CD4-positive, alpha-beta T cell treated with Interleukin-10 for 1 hour (primary cell): ENCODE results near the gene UMAD1.
"Not testable (repeated sequence)": the region's sequence is repeated elsewhere in the genome, so short reads cannot be mapped to it uniquely, and the experiment has no call there.

ENCODE experiments used
- DNase-seq: peaks from one replicate; pipeline ENCODE4 v3.0.0-alpha.2; 2020

Gene UMAD1

DNA sequence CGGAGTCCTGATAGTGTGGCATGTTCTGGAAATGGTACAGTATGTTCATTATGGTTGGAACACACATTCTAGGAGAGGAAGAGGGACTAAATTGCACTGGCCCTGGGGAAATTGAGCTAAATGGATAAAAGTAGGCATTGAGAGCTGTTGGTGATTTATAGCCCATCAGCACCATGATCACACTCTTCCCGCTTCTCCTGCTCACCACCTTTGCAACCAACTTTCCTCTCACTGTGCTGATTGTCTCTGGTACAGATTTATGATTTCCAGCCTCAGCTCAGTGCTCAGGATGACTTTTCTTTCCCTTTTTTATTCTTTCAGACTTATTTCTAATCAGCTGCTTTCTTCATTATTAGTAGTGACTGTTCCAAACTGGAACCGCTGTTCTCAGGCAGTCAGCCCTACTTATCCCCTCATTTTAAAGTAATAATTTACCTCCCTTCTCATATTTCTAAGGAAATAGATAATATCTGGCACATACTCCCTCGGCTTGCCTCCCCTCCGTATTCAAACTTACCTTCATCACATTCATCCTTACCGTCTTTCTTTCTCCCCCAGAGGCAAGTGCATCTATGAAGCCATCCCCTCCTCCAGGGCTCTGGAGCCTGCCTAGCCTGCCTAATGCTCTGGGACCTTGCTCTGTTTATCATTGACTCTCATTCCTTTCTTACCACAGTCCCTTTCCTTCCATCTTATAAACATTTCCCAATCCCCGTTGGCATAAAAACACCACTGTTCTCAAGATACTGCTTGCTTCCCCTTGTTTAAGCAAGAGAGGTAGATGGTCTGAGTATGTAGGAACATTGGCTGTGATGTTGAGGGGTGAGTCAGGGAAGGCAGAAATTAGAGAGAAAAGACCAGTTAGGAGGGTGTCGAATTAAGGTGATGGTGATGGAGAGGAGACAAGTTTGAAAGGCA is 129.4 kb downstream of the UMAD1 start:
- DNase-seq, result no peak

DNA sequence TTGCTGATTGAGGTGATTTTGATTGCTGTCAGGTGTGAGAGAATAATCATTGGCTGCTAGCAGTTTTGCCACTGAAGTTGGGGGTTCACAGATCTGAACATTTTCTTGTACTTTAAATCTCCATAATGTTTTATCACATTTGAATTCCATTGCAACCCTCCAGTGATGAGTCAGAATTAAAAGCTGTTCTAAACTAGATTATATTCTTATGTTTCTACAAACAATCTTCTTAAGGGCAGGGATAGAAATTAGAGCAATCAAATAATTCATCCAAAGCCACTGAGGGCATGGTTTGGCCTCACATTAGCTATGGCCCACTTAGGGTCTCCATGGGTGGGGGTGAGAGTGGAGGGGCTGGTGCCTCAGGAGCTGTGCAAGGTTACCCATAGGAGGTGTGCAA is 130.9 kb downstream of the UMAD1 start:
- DNase-seq, result no peak

- DNase-seq, result no peak
These were observed 131.9 kb downstream of the UMAD1 start for GRCh38 chr7:7772397-7772821.

DNA sequence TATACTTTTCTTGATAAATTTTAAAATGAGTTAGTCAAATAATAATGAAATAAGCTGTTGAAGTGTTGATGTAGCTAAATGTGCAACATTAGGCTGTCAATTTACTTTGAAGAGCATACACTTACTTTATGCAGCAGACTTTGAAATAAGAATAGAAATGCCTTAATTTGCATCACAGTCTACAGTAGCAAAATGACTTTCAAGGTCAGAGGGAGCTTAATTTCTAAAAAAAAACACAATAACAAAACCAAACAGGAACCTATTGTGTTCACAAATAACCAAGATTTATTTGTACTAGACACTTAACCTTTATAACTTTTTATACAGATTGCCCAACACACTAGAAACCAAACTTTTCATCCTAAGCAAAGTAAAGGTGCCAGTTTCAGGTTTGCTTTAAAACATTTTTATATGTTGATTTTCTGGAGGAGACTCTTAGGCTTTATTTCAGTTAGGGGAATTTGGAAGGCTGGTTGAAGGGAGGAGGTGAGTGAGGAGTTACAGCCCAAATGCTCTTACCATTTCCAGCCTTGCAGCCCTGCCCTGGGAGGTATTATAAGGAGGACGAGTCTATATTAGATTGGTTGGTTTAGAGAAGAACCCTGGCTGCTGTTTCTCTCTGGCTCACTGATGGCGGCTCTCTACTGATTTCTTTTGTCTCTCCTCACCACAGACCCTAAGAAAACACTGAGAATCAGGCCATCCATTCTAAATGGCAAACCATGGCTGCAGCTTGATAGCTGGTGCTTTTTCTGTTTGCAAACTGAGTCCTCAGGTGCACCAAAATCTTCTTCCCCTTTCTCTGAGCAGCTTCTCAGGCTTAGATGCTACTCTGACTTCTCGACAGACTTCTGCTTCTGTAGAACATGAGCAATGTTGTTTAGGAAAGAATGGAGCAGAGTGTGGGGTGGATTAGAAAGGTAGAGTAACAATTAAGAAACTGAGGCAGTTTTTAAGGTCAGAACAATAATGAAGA is 133.1 kb downstream of the UMAD1 start:
- no peak for DNase-seq

- no peak for DNase-seq
These were observed 139.3 kb downstream of the UMAD1 start for GRCh38 chr7:7779888-7780287.

- no peak for DNase-seq
These were observed 142.4 kb downstream of the UMAD1 start for GRCh38 chr7:7783001-7783400.

DNA sequence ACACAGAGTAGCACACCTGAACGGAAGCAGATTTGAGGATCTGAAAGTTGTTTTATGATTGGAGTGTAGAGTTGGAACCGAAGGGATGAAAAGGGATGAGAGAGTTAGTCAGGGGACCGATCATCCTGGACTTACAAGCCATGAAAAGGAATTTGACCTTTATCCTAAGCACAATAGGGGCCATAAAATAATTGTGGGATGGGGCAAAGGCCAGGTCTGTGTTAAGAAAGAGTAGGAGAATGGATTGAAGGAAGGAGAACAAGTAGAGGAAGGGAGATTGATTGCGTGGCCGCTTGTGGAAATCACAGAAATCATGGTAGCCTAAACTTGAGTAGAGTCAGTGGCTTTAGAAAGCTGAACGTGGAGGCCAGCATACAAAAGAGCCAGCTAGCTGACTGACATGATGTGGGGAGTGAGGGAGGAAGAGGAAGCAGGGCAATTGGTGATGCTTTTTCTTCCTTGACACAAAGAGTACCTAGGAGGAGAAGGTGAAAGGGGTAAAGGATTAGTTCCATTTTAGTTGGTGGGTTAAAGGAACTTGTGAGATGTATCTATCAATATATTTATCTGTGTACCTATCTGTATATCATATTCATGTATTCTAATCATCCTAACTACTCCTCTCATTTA is 144.9 kb downstream of the UMAD1 start:
- DNase-seq, result no peak

DNA sequence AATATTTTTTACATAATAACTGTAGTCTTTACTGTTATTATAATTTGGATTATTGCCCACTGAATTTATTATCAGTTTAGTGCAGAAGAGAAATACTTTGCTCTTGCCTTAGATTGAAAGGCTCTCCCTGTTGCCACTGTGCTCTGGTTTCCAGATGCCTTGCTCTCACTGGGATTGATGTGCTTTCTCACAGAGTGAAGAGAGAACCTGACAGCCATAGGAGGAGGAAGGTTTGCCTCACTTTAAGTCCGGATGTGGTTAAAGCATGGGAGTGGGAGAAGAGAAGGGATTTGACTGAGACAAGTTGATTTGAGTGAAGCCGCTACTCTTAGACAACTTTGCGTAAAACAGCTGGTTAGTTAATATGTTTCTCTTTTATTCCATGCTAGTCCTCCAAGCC is 146.0 kb downstream of the UMAD1 start:
- DNase-seq, result no peak

- DNase-seq, result no peak
These were observed 149.0 kb downstream of the UMAD1 start for GRCh38 chr7:7789551-7789988.

DNA sequence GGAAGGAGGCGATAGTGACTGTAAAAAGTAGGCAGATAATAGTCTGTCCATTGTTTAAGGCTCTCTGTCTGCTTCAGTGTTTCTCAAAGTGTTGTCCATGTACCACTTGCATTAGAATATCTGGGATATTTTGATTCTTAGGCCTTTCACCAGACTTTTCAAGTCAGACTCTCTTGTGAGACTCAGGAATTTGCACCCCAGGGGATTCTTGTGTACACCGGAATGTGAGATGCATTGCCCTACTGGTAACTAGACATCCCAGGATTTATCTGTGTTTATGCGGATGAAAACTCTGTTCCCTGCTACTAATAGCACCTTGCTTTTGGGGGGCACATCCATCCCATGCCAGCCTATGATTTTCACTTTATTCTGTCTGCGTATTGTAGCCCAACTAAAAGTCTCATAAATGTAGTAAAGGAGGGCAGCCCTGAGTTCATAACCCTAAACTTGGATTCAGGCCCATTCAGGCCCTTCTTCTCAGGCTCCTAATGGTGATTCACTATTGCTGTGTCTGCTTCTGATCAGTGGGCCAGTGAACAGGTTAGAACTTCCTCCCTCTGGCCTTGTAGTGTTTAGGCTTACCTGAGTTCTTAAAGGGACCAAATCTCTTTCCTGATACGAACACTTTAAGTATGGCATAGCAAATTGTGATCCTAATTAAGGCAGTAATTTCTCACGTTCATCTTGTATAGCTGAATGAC is 149.6 kb downstream of the UMAD1 start:
- no peak for DNase-seq

GRCh38 chr7:7791523-7791922 is 151.0 kb downstream of the UMAD1 start:
- no peak for DNase-seq

DNA sequence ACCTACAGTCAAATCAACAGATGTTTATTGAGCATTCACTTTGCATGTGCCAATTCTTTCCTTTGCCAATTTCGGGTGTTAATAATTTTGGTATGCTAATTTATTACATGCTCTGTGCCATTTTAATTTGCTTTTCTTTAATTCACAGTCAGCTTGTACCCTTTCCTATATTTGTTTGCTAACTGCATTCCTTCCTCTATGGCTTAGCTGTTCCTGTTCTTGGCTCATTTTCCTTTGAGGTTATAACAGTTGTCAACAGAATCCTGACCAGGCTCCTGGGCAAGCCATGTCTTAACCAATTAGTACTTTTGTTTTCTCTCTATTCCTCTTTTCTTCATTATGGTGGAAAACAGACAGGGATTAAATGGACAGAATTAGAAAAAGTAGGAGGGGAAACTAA is 151.5 kb downstream of the UMAD1 start:
- DNase-seq, result no peak

- DNase-seq, result no peak
These were observed 152.7 kb downstream of the UMAD1 start for GRCh38 chr7:7793249-7793648.

DNA sequence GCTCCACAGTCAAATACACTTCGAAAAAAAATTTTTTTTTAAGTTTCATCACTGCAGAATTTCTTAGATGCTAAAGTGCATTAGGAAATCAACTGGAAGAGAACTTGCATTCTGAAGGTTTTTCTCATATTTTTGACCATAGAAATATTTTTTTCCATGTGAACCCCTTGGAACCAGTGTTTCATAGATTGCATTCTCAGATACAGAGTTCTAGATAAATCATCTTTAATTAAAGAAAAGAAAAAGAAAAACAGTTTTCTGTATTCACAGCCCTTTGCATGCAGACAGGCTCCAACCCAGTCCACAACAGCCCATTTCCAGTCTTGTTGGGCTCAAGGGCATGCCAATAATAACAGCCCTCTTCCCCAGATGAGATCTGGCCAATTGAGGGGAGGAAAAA is 153.4 kb downstream of the UMAD1 start:
- no peak for DNase-seq

GRCh38 chr7:7795203-7795602 is 154.7 kb downstream of the UMAD1 start:
- no peak for DNase-seq

DNA sequence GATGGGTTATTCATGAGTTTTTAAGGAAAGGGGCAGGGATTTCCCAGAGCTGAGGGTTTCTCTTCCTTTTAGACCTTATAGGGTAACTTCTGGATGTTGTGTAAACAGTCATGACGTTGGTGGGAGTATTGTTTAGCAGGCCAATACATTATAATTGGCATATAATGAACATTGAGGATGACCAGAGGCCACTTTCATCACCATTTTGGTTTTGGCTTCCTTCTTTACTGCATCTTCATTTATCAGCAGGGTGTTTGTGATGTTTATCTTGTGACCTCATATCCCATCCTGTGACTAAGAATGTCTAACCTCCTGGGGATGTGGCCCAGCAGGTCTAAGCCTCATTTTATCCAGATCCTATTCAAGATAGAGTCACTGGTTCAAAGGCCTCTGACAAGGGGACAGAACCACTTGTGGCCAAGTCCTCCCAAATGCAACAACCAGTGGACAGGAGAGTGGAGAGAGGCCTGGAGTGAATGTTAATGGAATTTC is 155.1 kb downstream of the UMAD1 start:
- no peak for DNase-seq

DNA sequence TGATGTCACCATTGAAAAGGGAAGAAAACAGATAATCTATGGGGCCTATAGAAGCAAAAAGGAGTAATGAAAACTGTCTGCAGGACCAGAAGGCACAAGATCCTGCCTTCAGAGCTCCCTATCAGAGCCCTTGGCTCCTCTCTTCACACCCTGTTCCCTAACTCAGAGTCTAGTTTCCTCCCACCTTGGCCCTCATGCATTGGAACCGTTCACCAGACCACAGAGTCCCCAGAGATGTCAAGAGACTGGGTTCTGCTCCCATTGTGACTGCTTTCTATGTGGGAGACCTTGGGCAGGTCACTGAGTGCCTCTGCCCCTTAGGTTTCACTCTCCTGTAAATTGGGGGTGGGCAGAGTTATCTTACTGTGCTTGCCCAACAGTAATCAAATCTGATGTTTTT is 158.0 kb downstream of the UMAD1 start:
- DNase-seq, result no peak

DNA sequence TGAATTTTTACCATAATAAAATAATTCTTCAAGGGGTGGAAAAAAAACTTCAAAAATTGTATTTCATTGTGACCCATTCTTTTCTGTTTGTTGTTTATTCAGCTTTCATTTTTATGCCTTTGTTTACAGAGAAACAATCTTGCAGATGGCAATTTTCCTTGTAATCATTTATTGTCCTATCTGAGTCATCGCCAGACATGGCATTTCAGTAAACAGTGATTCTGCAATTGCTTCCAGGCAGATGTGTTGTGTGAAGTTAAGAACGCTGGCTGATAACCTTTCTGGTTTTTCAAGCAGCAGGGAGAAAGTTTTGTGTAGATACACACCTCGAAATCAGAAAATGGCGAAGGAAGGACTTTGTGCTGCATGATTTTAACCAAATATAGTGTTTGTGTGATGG is 158.6 kb downstream of the UMAD1 start:
- no peak for DNase-seq

- no peak for DNase-seq
These were observed 162.0 kb downstream of the UMAD1 start for GRCh38 chr7:7802531-7802930.

- no peak for DNase-seq
These were observed 163.2 kb downstream of the UMAD1 start for GRCh38 chr7:7803715-7804178.

DNA sequence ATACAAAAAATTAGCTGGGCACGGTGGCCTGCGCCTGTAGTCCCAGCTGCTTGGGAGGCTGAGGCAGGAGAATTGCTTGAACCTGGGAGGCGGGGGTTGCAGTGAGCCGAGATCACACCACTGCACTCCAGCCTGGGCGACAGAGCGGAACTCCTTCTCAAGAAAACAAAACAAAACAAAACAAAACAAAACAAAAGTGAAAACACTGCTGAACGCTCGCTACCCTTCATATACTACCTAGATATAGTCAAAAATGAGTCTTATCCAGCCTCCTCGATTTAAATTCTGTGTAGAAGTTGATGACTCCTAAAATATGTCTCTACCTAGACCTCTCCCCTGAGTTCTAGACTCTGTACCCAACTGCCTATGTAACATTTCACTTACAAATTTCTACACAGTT is 164.3 kb downstream of the UMAD1 start:
- DNase-seq, result not testable (repeated sequence)

DNA sequence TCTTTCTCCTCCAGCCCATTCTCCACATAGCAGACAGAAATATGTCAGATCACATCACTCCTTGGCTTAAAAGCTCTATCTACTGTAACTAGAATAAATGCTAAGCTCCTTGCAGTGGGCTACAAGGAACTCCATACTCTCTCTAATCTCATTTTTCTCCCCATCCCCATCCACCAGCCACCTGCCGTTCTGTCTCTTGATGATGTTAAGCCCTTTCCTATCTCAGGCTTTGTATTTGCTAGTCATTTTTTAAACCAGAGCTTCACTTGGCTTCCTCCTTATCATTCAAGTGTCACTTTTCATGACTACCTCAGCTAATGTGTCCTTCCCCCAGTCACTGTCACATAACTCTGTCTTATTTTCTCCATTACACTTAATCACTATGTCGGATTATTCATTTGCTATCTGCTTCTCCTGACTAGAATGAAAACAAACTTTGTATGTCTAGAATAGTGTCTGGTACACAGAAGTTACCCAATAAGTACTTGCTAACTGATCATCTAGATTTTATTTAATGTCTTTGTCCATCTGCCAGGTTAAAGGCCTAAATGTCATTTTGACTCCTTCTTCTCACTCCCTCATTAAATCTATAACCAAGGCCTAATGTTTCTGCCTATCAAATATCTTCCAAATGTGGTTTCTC is 165.1 kb downstream of the UMAD1 start:
- no peak for DNase-seq
